K562 (cell line): Measurements from ENCODE around the gene ZNF280D. TPM values are rescaled to one million over a fixed set of nuclear protein-coding genes. Genes with fewer than 3 reads are reported as not detected.
A peak's percentile ranks its signal among the peaks of the same experiment; 100 is the strongest.

Experiments used
- ATF7 ChIP-seq: fragments of 450-650 bp; IDR thresholded peaks from 2 replicates; pipeline ENCODE4 v1.7.1; 2014; ENCODE audit warnings: mild to moderate bottlenecking, moderate library complexity
- BCL6 ChIP-seq: fragments of 250-450 bp; sonication (Bioruptor Pico); IDR thresholded peaks from 2 replicates; pipeline ENCODE4 v1.4.0; 2020
- CXXC5 ChIP-seq: fragments of 250-450 bp; sonication (Bioruptor Pico); IDR thresholded peaks from 2 replicates; pipeline ENCODE4 v1.8.0; 2022; ENCODE audit warnings: inconsistent platforms, mild to moderate bottlenecking, moderate library complexity
- DPF2 ChIP-seq: fragments of 450-650 bp; IDR thresholded peaks from 2 replicates; pipeline ENCODE4 v1.6.1; 2016
- EWSR1 ChIP-seq: fragments of 450-650 bp; IDR thresholded peaks from 2 replicates; pipeline ENCODE4 v1.6.1; 2018; ENCODE audit warnings: borderline replicate concordance, mild to moderate bottlenecking, low read depth, moderate library complexity; ENCODE audit not compliant: partially characterized antibody
- FOSL1 ChIP-seq: fragments of 200-800 bp; sonication (Bioruptor generic); conservative IDR thresholded peaks from 2 replicates; pipeline ENCODE4 v1.6.1; 2016; ENCODE audit warnings: missing genetic modification characterization, missing compliant biosample characterization
- L3MBTL2 ChIP-seq: fragments of 450-650 bp; IDR thresholded peaks from 2 replicates; pipeline ENCODE4 v1.6.1; 2016; ENCODE audit warnings: mild to moderate bottlenecking, moderate library complexity
- MAFF ChIP-seq: IDR thresholded peaks from 2 replicates; pipeline ENCODE4 v1.6.1; 2012; ENCODE audit warnings: low read length, improper control_type of control experiment
- MEIS2 ChIP-seq: fragments of 450-650 bp; IDR thresholded peaks from 2 replicates; pipeline ENCODE4 v1.6.1; 2014; ENCODE audit warnings: mild to moderate bottlenecking; ENCODE audit not compliant: partially characterized antibody
- NCOR1 ChIP-seq: fragments of 450-650 bp; IDR thresholded peaks from 2 replicates; pipeline ENCODE4 v1.6.1; 2016; ENCODE audit warnings: mild to moderate bottlenecking, moderate library complexity
- SIN3B ChIP-seq: fragments of 450-650 bp; IDR thresholded peaks from 2 replicates; pipeline ENCODE4 v1.6.1; 2017; ENCODE audit warnings: low read depth, mild to moderate bottlenecking, moderate library complexity
- SMARCE1 ChIP-seq: fragments of 450-650 bp; IDR thresholded peaks from 2 replicates; pipeline ENCODE4 v1.7.1; 2016; ENCODE audit warnings: mild to moderate bottlenecking
- TCF7L2 ChIP-seq: fragments of 150-350 bp; IDR thresholded peaks from 2 replicates; pipeline ENCODE4 v1.6.1; 2016; ENCODE audit warnings: low read depth, mild to moderate bottlenecking, low read length, moderate library complexity
- TOE1 ChIP-seq, 2 experiments: fragments of 450-650 bp in 1 of 2; sonication (generic) in 1 of 2; formaldehyde crosslinking in 1 of 2; IDR thresholded peaks; 2 replicates each; pipeline versions ENCODE4 v1.7.1 to v1.8.0; 2016 to 2022; ENCODE audit warnings: borderline replicate concordance in 2 of 2, mild to moderate bottlenecking in 2 of 2, antibody characterized with exemption in 1 of 2, inconsistent platforms in 1 of 2, low read depth in 1 of 2, missing genetic modification reagents in 1 of 2, moderate library complexity in 1 of 2
- ZNF217 ChIP-seq: sonication (generic); formaldehyde crosslinking; IDR thresholded peaks from 2 replicates; pipeline ENCODE4 v1.8.0; 2022; ENCODE audit warnings: mild to moderate bottlenecking, missing genetic modification reagents
- ZNF3 ChIP-seq: fragments of 250-450 bp; sonication (Bioruptor Pico); IDR thresholded peaks from 2 replicates; pipeline ENCODE4 v1.5.0; 2021; ENCODE audit warnings: mild to moderate bottlenecking, moderate library complexity
- ZNF445 ChIP-seq: fragments of 250-450 bp; sonication (Bioruptor Pico); IDR thresholded peaks from 2 replicates; pipeline ENCODE4 v1.4.0; 2020; ENCODE audit warnings: low read depth, mild to moderate bottlenecking, moderate library complexity
- ZNF766 ChIP-seq: fragments of 200-800 bp; sonication (Bioruptor generic); conservative IDR thresholded peaks from 2 replicates; pipeline ENCODE4 v1.6.1; 2016; ENCODE audit warnings: missing genetic modification characterization, missing compliant biosample characterization
- polyA plus RNA-seq, 8 experiments: library from polyadenylated mRNA; depleted of rRNA in 4 of 8; stranded (reverse) in 5 of 8; unstranded in 3 of 8; fragments of >200 nt; fragmentation: Nextera tagmentation in 2 of 8; fragmentation: Illumina TruSeq in 1 of 8; extraction: Ambion mirVana in 2 of 8; extraction: Trizol in 1 of 8; gene quantifications; 2 replicates each; pipeline versions ENCODE4 v1.2.1 to v1.2.3, GENCODE V29; 2011 to 2014; ENCODE audit warnings: inconsistent platforms in 1 of 8, missing spikeins in 1 of 8
- total RNA-seq, 7 experiments: library from RNA; depleted of rRNA in 6 of 7; stranded (reverse); fragments of >200 nt in 6 of 7; fragmentation: Illumina TruSeq in 2 of 7; extraction: Trizol in 2 of 7; gene quantifications; 2 replicates each; pipeline versions ENCODE4 v1.2.1 to v1.2.3, GENCODE V29; 2011 to 2021; ENCODE audit warnings: low replicate concordance in 1 of 7
- TF ChIP-seq, protein P1 (sequence below), 3 experiments: IDR thresholded peaks in 2 of 3; conservative IDR thresholded peaks in 1 of 3; 2 replicates each; pipeline ENCODE4 v1.5.1; 2011 to 2012; ENCODE audit warnings: low read length in 3 of 3, mild to moderate bottlenecking in 3 of 3, control low read depth in 2 of 3, improper control_type of control experiment in 1 of 3, inconsistent platforms in 1 of 3, low read depth in 1 of 3, mixed read lengths in 1 of 3, moderate library complexity in 1 of 3; ENCODE audit not compliant: insufficient read depth in 2 of 3
- TF ChIP-seq, protein P2 (sequence below): fragments of 150-350 bp; conservative IDR thresholded peaks from 2 replicates; pipeline ENCODE4 v1.6.1; 2014; ENCODE audit warnings: low read length
- TF ChIP-seq, protein P3 (sequence below), 2 experiments: fragments of 450-650 bp; conservative IDR thresholded peaks; 2 replicates each; pipeline ENCODE4 v1.6.1; 2017; ENCODE audit warnings: mild to moderate bottlenecking in 2 of 2, moderate library complexity in 2 of 2

ZNF280D gene
- total and polyA plus RNA-seq, 9 of the 15 experiments (the other 6 are each of a cell fraction or from before 2014, with no cell fraction given), result 8.3 to 21.8 (median 18.4) TPM

DNA sequence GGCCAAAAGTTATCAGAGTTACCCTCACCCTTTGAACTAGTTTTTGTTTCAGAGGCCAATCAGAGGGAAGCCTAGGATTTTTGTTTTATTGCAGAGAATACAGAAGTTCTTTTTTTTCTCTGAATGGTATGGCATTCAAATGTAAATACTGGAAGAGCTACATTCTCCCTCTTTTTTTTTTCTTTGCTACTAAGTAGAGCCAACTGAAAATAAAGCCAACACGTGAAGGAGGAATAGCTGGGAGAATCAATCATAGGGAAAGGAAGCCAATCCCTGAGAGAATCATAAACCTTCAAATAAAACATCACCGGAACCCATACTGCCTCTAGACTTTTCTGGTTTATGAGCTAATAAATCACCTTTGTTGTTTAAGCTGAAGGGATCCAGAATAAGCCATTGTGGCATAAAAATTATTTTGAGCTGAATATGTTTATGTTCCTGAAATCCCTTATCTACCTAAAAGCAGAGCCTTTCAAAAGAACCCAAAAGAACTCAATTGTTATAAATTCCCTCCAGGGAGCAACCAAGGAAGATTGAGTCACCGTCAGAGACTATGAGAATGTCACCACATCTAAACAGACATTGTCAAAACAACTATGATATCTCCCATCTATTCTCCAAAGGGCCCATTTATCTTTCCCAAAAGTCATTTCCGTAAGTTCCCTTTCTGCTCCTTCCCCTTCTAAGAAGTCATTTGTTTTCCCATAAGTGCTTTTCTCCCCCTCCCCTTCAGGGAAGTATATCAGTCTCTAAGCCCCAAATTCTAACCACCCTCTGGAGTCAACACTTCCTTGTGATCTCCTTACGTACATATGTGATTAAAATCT, 3.8 kb upstream of the ZNF280D start (continued):
- TF ChIP-seq TOE1 (IDR thresholded peaks at IDR 0.05; ENCODE audit: borderline replicate concordance) (no peak), TOE1 (CRISPR knock-in tag; IDR thresholded peaks at IDR 0.05; ENCODE audit: borderline replicate concordance, low read depth) (no peak), FOSL1 (tag) (peak; percentile 93), ZNF3 (CRISPR knock-in tag) (no peak), SMARCE1 (peak; percentile 90), BCL6 (CRISPR knock-in tag) (no peak), CXXC5 (CRISPR knock-in tag) (peak; percentile 45; the same call in 1 of the 2 replicates), MAFF (no peak), MEIS2 (peak; percentile 94), ZNF217 (CRISPR knock-in tag) (no peak), NCOR1 (peak; percentile 63), TCF7L2 (no peak), DPF2 (peak; percentile 83), ATF7 (peak; percentile 60), L3MBTL2 (0 out of 2 replicates have a peak, but pooled peaks have one; percentile 40), ZNF766 (CRISPR knock-in tag) (0 out of 2 replicates have a peak, but pooled peaks have one; percentile 15), SIN3B (no peak), ZNF445 (CRISPR knock-in tag) (no peak), EWSR1 (no peak)
- TF ChIP-seq, protein P1, sequence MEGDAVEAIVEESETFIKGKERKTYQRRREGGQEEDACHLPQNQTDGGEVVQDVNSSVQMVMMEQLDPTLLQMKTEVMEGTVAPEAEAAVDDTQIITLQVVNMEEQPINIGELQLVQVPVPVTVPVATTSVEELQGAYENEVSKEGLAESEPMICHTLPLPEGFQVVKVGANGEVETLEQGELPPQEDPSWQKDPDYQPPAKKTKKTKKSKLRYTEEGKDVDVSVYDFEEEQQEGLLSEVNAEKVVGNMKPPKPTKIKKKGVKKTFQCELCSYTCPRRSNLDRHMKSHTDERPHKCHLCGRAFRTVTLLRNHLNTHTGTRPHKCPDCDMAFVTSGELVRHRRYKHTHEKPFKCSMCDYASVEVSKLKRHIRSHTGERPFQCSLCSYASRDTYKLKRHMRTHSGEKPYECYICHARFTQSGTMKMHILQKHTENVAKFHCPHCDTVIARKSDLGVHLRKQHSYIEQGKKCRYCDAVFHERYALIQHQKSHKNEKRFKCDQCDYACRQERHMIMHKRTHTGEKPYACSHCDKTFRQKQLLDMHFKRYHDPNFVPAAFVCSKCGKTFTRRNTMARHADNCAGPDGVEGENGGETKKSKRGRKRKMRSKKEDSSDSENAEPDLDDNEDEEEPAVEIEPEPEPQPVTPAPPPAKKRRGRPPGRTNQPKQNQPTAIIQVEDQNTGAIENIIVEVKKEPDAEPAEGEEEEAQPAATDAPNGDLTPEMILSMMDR (IDR thresholded peaks at IDR 0.05 in 2 of 3, conservative IDR thresholded peaks at IDR 0.05 in 1 of 3; ENCODE audit: insufficient read depth in 2 of 3, low read depth in 1 of 3, low read length in 3 of 3), result no peak
- TF ChIP-seq, protein P2, sequence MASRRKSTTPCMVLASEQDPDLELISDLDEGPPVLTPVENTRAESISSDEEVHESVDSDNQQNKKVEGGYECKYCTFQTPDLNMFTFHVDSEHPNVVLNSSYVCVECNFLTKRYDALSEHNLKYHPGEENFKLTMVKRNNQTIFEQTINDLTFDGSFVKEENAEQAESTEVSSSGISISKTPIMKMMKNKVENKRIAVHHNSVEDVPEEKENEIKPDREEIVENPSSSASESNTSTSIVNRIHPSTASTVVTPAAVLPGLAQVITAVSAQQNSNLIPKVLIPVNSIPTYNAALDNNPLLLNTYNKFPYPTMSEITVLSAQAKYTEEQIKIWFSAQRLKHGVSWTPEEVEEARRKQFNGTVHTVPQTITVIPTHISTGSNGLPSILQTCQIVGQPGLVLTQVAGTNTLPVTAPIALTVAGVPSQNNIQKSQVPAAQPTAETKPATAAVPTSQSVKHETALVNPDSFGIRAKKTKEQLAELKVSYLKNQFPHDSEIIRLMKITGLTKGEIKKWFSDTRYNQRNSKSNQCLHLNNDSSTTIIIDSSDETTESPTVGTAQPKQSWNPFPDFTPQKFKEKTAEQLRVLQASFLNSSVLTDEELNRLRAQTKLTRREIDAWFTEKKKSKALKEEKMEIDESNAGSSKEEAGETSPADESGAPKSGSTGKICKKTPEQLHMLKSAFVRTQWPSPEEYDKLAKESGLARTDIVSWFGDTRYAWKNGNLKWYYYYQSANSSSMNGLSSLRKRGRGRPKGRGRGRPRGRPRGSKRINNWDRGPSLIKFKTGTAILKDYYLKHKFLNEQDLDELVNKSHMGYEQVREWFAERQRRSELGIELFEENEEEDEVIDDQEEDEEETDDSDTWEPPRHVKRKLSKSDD, result no peak
- TF ChIP-seq, protein P3, sequence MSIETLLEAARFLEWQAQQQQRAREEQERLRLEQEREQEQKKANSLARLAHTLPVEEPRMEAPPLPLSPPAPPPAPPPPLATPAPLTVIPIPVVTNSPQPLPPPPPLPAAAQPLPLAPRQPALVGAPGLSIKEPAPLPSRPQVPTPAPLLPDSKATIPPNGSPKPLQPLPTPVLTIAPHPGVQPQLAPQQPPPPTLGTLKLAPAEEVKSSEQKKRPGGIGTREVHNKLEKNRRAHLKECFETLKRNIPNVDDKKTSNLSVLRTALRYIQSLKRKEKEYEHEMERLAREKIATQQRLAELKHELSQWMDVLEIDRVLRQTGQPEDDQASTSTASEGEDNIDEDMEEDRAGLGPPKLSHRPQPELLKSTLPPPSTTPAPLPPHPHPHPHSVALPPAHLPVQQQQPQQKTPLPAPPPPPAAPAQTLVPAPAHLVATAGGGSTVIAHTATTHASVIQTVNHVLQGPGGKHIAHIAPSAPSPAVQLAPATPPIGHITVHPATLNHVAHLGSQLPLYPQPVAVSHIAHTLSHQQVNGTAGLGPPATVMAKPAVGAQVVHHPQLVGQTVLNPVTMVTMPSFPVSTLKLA (conservative IDR thresholded peaks at IDR 0.05), result 0 out of 4 replicates have a peak, but pooled peaks of 1 of the 2 experiments have one; percentile 22
